Ishikawa (cell line): ENCODE data around the gene ALPI.

ENCODE experiments used
- CEBPB ChIP-seq: IDR thresholded peaks from 2 replicates; pipeline ENCODE4 v1.6.1; 2012
- CREB1 ChIP-seq: IDR thresholded peaks from 2 replicates; pipeline ENCODE4 v1.6.1; 2012; ENCODE audit warnings: low read depth
- EP300 ChIP-seq: IDR thresholded peaks from 2 replicates; pipeline ENCODE4 v1.6.1; 2012; ENCODE audit warnings: borderline replicate concordance
- RAD21 ChIP-seq: IDR thresholded peaks from 2 replicates; pipeline ENCODE4 v1.6.1; 2012; ENCODE audit warnings: low read depth
- TAF1 ChIP-seq: IDR thresholded peaks from 2 replicates; pipeline ENCODE4 v1.6.1; 2012; ENCODE audit warnings: low read depth, mild to moderate bottlenecking
- TCF12 ChIP-seq: IDR thresholded peaks from 2 replicates; pipeline ENCODE4 v1.6.1; 2012; ENCODE audit warnings: low read depth
- YY1 ChIP-seq: IDR thresholded peaks from 2 replicates; pipeline ENCODE4 v1.6.1; 2012; ENCODE audit warnings: low read depth
- TF ChIP-seq, protein P1 (sequence below): IDR thresholded peaks from 2 replicates; pipeline ENCODE4 v1.6.1; 2012; ENCODE audit warnings: low read depth, mild to moderate bottlenecking
- TF ChIP-seq, protein P2 (sequence below): IDR thresholded peaks from 2 replicates; pipeline ENCODE4 v1.6.1; 2012
- TF ChIP-seq, protein P3 (sequence below): IDR thresholded peaks from 2 replicates; pipeline ENCODE4 v1.6.1; 2012

DNA sequence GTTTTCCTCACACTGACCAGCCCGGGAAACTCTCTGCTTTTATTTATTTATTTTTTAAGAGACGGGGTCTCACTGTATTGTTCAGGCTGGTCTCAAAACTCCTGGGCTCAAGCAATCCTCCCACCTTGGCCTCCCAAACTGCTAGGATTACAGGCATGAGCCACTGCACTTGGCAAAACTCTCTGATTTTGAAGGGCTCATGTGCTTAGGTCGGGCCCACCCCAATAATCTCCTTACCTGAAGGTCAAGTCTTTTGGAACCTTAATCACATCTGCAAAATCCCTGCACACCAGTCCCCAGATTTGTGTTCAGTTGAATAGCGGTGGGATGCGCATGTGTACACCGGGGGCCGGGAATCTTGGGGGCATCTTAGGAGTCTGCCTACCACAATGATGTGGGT lies 39.3 kb downstream of the ALPI start:
- no peak for TF ChIP-seq YY1
- no peak for TF ChIP-seq CEBPB
- TF ChIP-seq, protein P1, sequence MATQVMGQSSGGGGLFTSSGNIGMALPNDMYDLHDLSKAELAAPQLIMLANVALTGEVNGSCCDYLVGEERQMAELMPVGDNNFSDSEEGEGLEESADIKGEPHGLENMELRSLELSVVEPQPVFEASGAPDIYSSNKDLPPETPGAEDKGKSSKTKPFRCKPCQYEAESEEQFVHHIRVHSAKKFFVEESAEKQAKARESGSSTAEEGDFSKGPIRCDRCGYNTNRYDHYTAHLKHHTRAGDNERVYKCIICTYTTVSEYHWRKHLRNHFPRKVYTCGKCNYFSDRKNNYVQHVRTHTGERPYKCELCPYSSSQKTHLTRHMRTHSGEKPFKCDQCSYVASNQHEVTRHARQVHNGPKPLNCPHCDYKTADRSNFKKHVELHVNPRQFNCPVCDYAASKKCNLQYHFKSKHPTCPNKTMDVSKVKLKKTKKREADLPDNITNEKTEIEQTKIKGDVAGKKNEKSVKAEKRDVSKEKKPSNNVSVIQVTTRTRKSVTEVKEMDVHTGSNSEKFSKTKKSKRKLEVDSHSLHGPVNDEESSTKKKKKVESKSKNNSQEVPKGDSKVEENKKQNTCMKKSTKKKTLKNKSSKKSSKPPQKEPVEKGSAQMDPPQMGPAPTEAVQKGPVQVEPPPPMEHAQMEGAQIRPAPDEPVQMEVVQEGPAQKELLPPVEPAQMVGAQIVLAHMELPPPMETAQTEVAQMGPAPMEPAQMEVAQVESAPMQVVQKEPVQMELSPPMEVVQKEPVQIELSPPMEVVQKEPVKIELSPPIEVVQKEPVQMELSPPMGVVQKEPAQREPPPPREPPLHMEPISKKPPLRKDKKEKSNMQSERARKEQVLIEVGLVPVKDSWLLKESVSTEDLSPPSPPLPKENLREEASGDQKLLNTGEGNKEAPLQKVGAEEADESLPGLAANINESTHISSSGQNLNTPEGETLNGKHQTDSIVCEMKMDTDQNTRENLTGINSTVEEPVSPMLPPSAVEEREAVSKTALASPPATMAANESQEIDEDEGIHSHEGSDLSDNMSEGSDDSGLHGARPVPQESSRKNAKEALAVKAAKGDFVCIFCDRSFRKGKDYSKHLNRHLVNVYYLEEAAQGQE, result no peak
- TF ChIP-seq TAF1, result no peak
- no peak for TF ChIP-seq EP300
- TF ChIP-seq, protein P2, sequence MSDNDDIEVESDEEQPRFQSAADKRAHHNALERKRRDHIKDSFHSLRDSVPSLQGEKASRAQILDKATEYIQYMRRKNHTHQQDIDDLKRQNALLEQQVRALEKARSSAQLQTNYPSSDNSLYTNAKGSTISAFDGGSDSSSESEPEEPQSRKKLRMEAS, result no peak
- no peak for TF ChIP-seq RAD21
- TF ChIP-seq CREB1, result no peak
- TF ChIP-seq, protein P3, sequence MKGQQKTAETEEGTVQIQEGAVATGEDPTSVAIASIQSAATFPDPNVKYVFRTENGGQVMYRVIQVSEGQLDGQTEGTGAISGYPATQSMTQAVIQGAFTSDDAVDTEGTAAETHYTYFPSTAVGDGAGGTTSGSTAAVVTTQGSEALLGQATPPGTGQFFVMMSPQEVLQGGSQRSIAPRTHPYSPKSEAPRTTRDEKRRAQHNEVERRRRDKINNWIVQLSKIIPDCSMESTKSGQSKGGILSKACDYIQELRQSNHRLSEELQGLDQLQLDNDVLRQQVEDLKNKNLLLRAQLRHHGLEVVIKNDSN, result no peak
- no peak for TF ChIP-seq TCF12
